GM18519 (cell line): ENCODE results near the gene PON2.

Experiments
- ATAC-seq: cut with Tn5 transposase; IDR thresholded peaks from one replicate; pipeline ENCODE4 v1.9.1; 2021; ENCODE audit warnings: mild to moderate bottlenecking, moderate library complexity; ENCODE audit not compliant: unreplicated experiment, low FRiP score

The PON2 gene

GRCh38 chr7:95446618-95447017 lies 11.8 kb upstream of the PON2 start:
- ATAC-seq: no peak

- ATAC-seq: no peak
These were observed 10.0 kb upstream of the PON2 start for GRCh38 chr7:95444796-95445195.

DNA sequence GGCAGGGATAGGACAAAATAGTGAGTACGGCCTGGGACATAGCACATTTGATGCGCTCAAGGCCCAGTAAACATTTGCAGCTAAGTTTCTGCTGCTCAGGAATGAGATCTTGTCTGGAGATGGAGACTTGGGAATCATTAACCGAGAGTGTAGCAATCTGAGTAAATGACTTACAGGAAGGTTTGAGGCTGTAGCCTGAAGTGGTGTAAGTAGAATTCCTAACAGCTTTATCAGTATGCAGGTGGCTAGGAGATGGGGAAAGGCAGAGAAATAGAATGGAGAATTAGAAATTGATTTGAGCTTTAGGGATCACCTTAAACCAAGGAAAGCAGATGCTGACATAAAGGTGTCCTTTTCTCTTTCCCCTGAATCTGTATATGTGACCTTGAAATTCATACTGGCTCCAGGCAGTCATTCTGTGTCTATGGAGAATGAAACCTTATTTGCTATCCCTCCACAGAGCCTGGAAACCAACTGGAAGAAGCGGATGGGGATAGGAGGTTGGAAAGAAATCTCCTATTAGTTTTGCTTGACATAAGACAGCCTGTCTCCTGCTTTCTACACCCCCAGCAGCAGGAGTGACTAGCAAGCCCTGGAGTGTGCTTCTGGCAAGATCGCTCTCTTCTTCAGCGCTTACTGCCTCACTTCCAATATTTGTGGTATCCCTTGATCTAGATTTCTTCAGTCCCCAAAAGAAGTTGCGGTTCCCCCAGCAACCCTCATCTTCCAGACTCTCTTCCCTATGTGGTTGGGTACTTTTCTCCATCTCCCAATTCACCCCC lies 6.4 kb upstream of the PON2 start:
- ATAC-seq: no peak

DNA sequence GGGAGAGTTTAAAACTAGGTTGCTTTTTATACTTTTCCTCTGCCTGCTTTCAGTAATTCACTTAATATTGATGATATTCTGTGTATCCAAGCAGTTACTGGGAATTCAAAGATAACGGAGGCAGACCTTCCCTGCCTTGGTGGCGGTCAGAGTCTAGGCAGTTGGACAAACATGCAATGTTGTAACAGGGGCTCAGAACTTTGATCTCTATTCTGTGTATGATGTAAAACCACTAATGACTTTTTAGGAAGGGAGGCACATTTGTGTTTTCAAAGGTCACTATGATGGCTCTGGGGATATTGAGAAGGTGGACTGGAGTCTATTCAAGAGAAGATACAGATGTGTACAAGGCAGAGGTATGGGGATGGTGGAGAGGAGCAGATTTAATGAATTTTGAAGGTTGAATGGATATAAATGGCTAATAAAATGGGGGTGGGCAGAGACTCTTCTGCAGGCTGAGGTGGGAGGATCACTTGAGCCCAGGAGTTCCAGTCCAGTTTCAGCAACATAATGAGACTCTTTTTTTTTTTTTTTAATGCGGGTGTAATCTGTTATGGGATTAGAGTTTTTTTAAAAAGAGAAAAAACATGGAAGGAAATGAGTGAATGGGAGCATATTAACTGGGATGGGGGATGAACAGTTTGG lies 5.7 kb upstream of the PON2 start:
- no peak for ATAC-seq

DNA sequence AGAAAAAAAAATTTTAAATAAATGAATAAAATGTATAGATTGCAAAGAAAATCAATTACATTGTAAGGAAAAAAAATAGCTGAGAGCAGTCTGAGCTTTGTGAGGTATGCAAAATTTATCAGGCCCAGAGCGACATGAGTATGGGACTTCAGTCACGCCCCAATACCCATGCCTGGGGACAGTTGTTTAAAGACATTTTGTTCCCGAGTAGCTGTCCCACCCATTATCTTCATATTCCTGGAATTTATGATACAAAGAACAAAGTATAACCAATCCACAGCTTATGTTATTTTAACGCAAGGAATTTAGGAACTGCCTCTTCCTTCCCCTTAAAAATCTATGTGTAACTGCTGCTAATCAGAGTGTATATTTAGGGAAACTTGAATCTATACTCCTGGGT lies 1.6 kb upstream of the PON2 start:
- no peak for ATAC-seq

DNA sequence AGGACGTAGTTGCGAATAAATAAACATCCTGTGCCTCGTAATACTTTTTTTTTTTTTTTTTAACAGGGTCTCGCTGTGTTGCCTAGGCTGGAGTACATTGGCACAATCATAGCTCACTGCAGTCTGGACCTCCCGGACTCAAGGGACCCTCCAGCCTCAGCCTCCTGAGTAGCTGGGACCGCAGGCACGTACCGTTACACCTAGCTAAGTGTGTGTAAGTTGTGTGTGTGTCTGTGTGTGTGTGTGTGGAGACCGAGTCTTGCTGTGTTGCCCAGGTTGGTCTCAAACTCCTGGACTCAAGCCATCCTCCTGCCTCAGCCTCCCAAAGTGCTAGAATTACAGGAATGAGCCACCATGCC lies 573 bp upstream of the PON2 start:
- ATAC-seq: no peak

DNA sequence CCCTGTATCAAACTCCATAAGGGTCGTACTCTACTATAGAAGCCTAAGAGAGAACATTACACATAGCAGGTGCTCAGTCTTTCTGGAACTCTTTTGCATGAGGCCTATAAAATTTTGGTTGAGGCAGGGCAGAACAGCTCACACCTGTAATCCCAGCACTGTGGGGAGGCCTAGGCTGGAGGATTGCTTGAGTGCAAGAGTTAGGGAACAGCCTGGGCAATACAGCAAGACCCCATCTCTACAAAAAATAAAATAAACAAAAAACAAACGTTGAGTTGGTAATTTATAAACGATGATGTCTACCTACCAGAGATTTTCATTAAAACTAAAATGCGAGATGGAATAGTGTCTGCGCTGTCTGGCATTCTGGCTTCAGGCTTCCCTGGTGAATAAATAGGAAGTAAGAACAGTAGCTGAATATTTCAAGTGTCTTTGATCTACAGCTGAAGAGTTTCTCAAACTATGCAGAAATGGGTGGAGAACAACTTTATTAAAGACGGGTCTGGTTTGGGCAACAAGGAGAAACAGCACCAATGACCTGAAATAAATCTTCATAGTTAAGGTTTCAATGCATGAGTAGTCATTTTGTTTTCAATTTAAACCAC lies 774 bp downstream of the PON2 start:
- no peak for ATAC-seq

- ATAC-seq: no peak
These were observed 1.7 kb downstream of the PON2 start for GRCh38 chr7:95433129-95433528.

GRCh38 chr7:95432606-95433005 lies 2.2 kb downstream of the PON2 start:
- ATAC-seq: no peak

- ATAC-seq: no peak
These were observed 4.0 kb downstream of the PON2 start for GRCh38 chr7:95430864-95431263.

DNA sequence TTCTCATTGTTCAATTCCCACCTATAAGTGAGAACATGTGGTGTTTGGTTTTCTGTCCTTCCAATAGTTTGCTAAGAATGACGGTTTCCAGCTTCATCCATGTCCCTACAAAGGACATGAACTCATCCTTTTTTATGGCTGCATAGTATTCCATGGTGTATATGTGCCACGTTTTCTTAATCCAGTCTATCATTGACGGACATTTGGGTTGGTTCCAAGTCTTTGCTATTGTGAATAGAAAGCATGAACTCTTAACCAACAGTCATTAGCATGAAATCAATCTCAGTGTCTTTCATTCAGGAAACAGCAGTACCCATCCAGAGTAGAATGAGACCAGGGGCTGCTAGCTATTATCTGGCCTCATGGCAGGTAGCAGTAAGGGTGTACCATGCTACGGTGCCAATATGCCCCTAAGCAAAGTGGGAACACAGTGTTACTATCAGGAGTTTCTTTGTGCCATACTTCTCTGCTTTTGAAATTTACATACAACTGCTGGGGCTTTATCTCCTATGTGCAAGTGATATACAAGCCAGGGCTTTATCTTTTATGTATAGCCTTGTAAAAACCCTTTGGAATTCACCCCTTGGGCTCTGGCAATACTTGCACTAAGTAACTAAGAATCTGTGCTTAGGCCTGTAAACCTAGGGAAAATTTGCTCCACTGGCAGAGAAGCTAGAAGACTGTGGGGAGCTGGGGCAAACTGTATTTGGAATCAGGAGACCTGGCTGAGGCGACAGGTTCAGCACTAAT lies 5.4 kb downstream of the PON2 start:
- no peak for ATAC-seq

DNA sequence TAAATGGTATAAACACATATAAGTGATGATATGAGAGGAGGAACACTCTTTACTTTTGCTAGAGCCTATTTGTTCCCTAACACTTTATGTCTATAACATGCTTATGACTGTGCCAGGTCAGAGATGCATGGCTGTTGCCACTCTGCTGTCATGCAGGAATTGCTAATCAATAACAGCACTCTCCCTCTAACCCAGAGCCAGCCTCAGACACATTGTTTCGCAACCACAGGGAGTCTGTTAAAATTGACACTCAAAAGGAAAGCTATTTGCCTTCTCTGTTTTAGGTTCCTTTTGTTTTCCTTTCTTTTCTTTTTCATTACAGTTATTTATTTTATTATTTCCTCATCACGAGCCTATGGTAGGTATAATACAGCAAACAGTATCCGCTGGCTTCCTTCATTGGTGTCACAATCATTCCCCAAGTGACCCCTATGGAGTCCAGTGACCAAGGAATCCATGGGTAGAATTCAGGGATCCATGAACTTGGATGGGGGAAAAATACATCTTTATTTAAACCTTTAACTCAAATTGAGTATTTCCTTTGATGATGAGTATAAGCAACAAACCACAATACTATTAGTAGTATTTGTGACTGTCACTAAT lies 6.8 kb downstream of the PON2 start:
- no peak for ATAC-seq

GRCh38 chr7:95427166-95427565 lies 7.7 kb downstream of the PON2 start:
- ATAC-seq: no peak

DNA sequence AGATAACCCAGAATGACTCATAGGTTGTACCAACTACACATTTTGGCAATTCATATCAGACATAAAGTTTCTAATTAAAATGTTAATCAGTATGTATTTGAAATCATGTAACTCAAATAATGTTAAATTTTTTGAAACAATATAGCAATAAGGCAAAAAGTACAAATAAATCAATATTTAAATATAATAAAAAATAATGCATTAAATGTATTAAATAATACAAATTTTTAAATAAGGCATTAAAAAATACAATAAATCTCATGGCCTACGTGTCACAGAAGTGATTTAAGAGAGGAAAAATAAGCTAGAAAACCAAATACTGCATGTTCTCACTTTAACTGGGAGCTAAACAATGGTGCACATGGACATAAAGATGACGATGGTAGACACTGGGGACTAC lies 9.1 kb downstream of the PON2 start:
- no peak for ATAC-seq

- no peak for ATAC-seq
These were observed 10.1 kb downstream of the PON2 start for GRCh38 chr7:95424716-95425115.

GRCh38 chr7:95421847-95422444 lies 12.9 kb downstream of the PON2 start:
- no peak for ATAC-seq

GRCh38 chr7:95421000-95421846 lies 13.6 kb downstream of the PON2 start:
- no peak for ATAC-seq

- ATAC-seq: no peak
These were observed 22.8 kb downstream of the PON2 start for GRCh38 chr7:95412075-95412474.

- ATAC-seq: no peak
These were observed 23.2 kb downstream of the PON2 start for GRCh38 chr7:95411666-95412065.

- ATAC-seq: no peak
These were observed 23.8 kb downstream of the PON2 start for GRCh38 chr7:95411036-95411435.
